Measurements from ENCODE around the gene GABRR3. TPM values are rescaled to one million over a fixed set of nuclear protein-coding genes. Genes with fewer than 3 reads are reported as not detected.

Gene GABRR3
- total and polyA plus RNA-seq, 10 donors: 0.03 TPM; not detected in 9

DNA sequence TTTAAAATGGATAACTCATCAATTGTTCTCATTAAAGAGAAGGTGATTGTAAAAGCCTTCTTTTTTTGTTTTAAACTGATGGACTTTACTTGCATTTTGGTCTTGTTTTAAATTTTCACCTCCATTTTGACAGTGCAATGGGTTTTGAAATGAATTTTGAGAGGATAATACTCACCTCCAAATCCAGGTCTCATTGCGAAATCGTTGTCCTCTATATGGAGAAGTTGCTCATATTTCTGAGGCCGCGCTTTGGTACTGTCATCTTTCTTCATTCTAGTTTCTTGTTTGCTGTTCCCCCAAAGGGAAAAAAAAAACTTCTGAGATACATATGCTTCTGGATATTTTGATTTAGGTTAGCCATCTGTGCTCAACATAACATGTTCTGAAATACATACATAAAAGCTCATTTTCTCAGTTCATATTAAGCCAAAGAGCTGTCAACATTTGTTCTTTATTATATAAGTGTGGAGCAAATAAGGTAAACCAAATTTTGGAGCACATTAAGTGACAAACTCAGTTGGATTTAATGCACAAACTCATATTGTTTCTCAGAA, 9.6 kb downstream of the GABRR3 start:
- Histone ChIP-seq H3K27me3 (replicated peaks in 1 of 7) (peaks cover 0 to 12% (median 0%) of the 10 kb centered on the region in 7 donors), H3K4me3 (no peak overlapping the region), H3K27ac (no peak overlapping the region), H3K36me3 (no peaks in the 10 kb centered on the region), H3K9me3 (no peaks in the 10 kb centered on the region), H3K4me1 (peaks cover 0 to 8% (median 2%) of the 10 kb centered on the region in 6 donors)
- TF ChIP-seq POLR2AphosphoS5 (IDR thresholded peaks at IDR 0.05) (no peak), CTCF (IDR thresholded peaks at IDR 0.05 in 8 of 11, conservative IDR thresholded peaks at IDR 0.05 in 3 of 11) (no peak), POLR2A (IDR thresholded peaks at IDR 0.05) (no peak)
- 82 to 96% (median 88%) methylated on average over 4 of the region's 4 CpGs for WGBS, 5 donors
- intact Hi-C loops (cut with DNase I; ENCODE audit: low total_unique reads): loop anchor here (2.0 kb wide), 1 partner anchor 233 kb away; no protein-coding TSS in a partner anchor
- DNase-seq: no peak

- peaks cover 0 to 8% (median 2%) of the 10 kb centered on the region in 6 donors for H3K4me1 ChIP-seq
- intact Hi-C loops (cut with DNase I; ENCODE audit: low total_unique reads): no loop called here
- no peak overlapping the region for H3K4me3 ChIP-seq
- H3K9me3 ChIP-seq: no peaks in the 10 kb centered on the region
- 28 to 35% (median 31%) methylated on average over 13 of the region's 13 CpGs for WGBS, 5 donors
- H3K27ac ChIP-seq: no peak overlapping the region
- TF ChIP-seq CTCF (IDR thresholded peaks at IDR 0.05 in 8 of 11, conservative IDR thresholded peaks at IDR 0.05 in 3 of 11): peak; percentile 70 to 96 (median 88)
- no peak for TF ChIP-seq POLR2A (IDR thresholded peaks at IDR 0.05)
- TF ChIP-seq POLR2AphosphoS5 (IDR thresholded peaks at IDR 0.05): no peak
- peak; percentile 96 for DNase-seq
- no peaks in the 10 kb centered on the region for H3K36me3 ChIP-seq
- peaks cover 0 to 12% (median 0%) of the 10 kb centered on the region in 7 donors for H3K27me3 ChIP-seq (replicated peaks in 1 of 7)
These were observed 11.9 kb downstream of the GABRR3 start for GRCh38 chr3:98022978-98023820.

DNA sequence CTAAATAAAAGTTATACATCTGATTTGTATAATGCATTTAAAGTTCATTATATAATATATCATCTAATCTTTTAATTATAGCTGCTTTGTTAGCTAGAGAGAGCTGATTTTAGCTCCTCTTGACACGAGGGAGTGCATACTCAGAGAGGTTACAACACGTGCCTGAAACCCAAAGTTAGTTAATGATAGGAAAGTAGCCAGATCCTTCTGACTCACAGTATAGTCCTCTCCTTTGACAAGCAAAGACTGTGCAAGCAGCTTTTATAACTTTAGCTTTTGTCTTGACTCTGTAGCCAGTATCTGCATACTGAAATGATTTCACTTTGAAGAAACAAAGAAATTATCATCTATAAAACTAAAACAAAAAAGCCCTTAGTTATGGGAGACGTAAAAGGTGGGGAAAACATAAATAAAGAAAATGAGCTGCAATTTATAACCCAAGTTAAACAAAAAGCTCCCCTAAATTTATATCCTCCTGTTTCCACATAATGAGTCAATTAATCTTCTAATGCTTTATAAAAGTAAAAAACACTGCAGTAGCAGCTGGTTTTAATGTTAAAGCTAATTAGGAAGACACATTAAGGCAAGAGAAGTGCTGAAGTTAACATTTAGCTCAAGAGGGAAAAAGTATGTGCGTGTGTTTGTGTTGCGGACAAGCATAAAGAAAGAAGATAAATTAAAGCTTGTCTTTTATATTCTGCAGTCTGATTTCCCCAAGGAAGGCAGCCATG, 13.1 kb downstream of the GABRR3 start:
- no peak for DNase-seq
- 62 to 89% (median 77%) methylated on average over 5 of the region's 5 CpGs for WGBS, 5 donors
- no peak overlapping the region for H3K27ac ChIP-seq
- peaks cover 0 to 8% (median 2%) of the 10 kb centered on the region in 6 donors for H3K4me1 ChIP-seq
- no peak overlapping the region for H3K4me3 ChIP-seq
- peaks cover 0 to 12% (median 0%) of the 10 kb centered on the region in 7 donors for H3K27me3 ChIP-seq (replicated peaks in 1 of 7)
- intact Hi-C loops (cut with DNase I; ENCODE audit: low total_unique reads): no loop called here
- H3K36me3 ChIP-seq: no peaks in the 10 kb centered on the region
- TF ChIP-seq CTCF (IDR thresholded peaks at IDR 0.05 in 8 of 11, conservative IDR thresholded peaks at IDR 0.05 in 3 of 11) (no peak), POLR2A (IDR thresholded peaks at IDR 0.05) (no peak), POLR2AphosphoS5 (IDR thresholded peaks at IDR 0.05) (no peak)
- H3K9me3 ChIP-seq: no peaks in the 10 kb centered on the region

Measured in spleen (tissue), 11 donors.